ENCODE data around the gene OR2W1. TPM values are rescaled to one million over a fixed set of nuclear protein-coding genes. Genes with fewer than 3 reads are reported as not detected.

Gene OR2W1
- total and polyA plus RNA-seq, 2 donors (not counting 3 experiments of a cell fraction or from before 2014, with no cell fraction given): not detected

DNA sequence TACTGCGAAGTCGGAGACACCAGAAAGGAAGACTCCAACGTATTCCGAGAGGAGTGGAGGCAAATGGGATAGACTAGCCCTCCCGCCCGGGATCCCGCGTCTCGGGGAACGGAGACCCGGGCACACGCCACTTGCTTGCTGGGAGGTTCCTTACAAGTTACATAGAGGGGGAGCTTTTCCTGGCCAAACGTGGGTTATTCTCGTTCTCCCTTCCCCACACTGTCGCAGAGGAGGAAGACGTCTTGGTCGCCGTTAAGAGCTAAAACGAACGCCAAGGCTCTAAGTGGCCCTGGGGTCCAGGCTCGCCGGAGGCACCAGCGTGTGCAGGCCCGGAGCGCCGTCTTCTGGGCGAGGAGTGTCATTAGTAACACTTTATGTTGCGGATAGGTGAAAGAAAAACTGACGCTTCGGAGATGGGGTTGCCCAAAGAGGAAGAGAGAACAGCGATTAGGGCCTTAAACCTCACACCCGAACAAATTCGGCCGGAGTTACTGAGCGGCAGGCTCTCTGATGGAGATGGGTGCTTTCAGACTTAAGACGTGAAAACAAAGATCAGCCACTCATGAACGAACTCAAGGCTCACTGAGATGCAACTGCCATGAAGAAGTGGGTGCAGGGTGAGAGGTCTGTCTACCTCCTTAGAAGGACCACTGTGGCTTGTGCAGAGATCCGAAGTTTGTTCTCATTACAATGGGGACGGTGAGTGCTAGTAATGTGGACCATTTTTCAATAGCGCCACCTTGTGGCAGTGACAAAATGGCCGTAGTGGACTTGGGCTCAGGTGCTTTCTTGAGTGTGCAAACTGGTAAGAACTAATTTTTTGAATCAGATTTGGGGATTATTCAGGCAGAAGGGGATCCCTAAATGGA lies 28.2 kb downstream of the OR2W1 start:
- Histone ChIP-seq H3K9me1 (replicated peaks; ENCODE audit: control insufficient read depth, extremely low read depth, insufficient read depth, low read length) (no peaks in the 10 kb centered on the region), H3K27ac (ENCODE audit: insufficient read depth, low read depth, low read length) (no peak overlapping the region), H3K9me3 (replicated peaks; ENCODE audit: control insufficient read depth, insufficient read depth, low read length) (no peaks in the 10 kb centered on the region), H3K4me2 (ENCODE audit: insufficient read depth, low read length) (peak overlapping the region; percentile 99), H3K79me2 (ENCODE audit: control insufficient read depth, insufficient read depth, low read length) (no peaks in the 10 kb centered on the region), H3K27me3 (ENCODE audit: control insufficient read depth in 2 of 2, insufficient read depth in 2 of 2, low read length in 2 of 2) (peaks cover 2 to 3% of the 10 kb centered on the region in 2 experiments), H3K36me3 (ENCODE audit: control insufficient read depth in 2 of 2, extremely low read depth in 1 of 2, insufficient read depth in 2 of 2, low read length in 2 of 2) (no peaks in the 10 kb centered on the region), H3K4me1 (ENCODE audit: control insufficient read depth, extremely low read depth, insufficient read depth, low read length) (peaks cover 9% of the 10 kb centered on the region), H3K9ac (replicated peaks; ENCODE audit: extremely low read depth, insufficient read depth, low read length) (peak overlapping the region; percentile 41), H2AFZ (ENCODE audit: low read depth, low read length) (peak overlapping the region; percentile 100), H4K20me1 (replicated peaks; ENCODE audit: control insufficient read depth, extremely low read depth, insufficient read depth, low read length) (no peaks in the 10 kb centered on the region), H3K4me3 (replicated peaks in 1 of 3; ENCODE audit: insufficient read depth in 1 of 3, low read depth in 1 of 3, low read length in 3 of 3) (peak overlapping the region; percentile 44 to 90 (median 80))
- no TSS peak for BruUV-seq (replicated peaks)
- intact Hi-C loops (cut with micrococcal nuclease): loop anchor here (1.0 to 5.0 kb wide), 10 partner anchors 34 to 612 kb away; partner anchors contain the start of gene OR2H2
- ChIA-PET CTCF (interaction anchor here (0.7 to 6.6 kb wide), 30 partner anchors 13 to 574 kb away, joined by 3 to 100 read pairs (median 4); partner anchors contain the start of gene TRIM27), POLR2A (no interaction called here)
- FAIRE-seq: peak; percentile 82
- peak; percentile 86 for DNase-seq (ENCODE audit: low read depth, low spot score)
- TF ChIP-seq, protein P1, sequence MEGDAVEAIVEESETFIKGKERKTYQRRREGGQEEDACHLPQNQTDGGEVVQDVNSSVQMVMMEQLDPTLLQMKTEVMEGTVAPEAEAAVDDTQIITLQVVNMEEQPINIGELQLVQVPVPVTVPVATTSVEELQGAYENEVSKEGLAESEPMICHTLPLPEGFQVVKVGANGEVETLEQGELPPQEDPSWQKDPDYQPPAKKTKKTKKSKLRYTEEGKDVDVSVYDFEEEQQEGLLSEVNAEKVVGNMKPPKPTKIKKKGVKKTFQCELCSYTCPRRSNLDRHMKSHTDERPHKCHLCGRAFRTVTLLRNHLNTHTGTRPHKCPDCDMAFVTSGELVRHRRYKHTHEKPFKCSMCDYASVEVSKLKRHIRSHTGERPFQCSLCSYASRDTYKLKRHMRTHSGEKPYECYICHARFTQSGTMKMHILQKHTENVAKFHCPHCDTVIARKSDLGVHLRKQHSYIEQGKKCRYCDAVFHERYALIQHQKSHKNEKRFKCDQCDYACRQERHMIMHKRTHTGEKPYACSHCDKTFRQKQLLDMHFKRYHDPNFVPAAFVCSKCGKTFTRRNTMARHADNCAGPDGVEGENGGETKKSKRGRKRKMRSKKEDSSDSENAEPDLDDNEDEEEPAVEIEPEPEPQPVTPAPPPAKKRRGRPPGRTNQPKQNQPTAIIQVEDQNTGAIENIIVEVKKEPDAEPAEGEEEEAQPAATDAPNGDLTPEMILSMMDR (IDR thresholded peaks at IDR 0.05; ENCODE audit: extremely low read depth in 1 of 2, insufficient read depth in 1 of 2, low read depth in 1 of 2, low read length in 2 of 2): peak; percentile 72 to 78
- TF ChIP-seq GATA2 (IDR thresholded peaks at IDR 0.05; ENCODE audit: insufficient read depth, insufficient read length, low read depth, low read length): no peak
- dilution Hi-C loops (cut with MboI; ENCODE audit: extremely low pct_ligation_motif_present, low sequenced_read_pairs): no loop called here

Data from endothelial cell of umbilical vein (primary cell).